Sigmoid colon (tissue), 7 donors: ENCODE results near the gene KCNAB2. TPM values are rescaled to one million over a fixed set of nuclear protein-coding genes. Genes with fewer than 3 reads are reported as not detected.

Experiments used
- DNase-seq: peaks from one replicate; pipeline ENCODE4 v3.0.0-alpha.2; 2019
- H3K27ac ChIP-seq, 4 donors: fragments of 200-600 bp; sonication (generic); one replicate each; pipeline ENCODE4 v1.5.1; 2016 to 2019; ENCODE audit warnings: mild to moderate bottlenecking in 1 of 4
- H3K27me3 ChIP-seq, 3 donors: fragments of 200-600 bp; sonication (generic); one replicate each; pipeline ENCODE4 v1.5.1; 2019; ENCODE audit warnings: mild to moderate bottlenecking in 1 of 3
- H3K36me3 ChIP-seq, 4 donors: fragments of 200-600 bp; sonication (generic); one replicate each; pipeline ENCODE4 v1.5.1; 2016 to 2019
- H3K4me1 ChIP-seq, 4 donors: fragments of 200-600 bp; sonication (generic); one replicate each; pipeline ENCODE4 v1.5.1; 2017 to 2019
- H3K4me3 ChIP-seq, 4 donors: fragments of 200-600 bp; sonication (generic); one replicate each; pipeline ENCODE4 v1.5.1; 2017 to 2019; ENCODE audit warnings: mild to moderate bottlenecking in 2 of 4, moderate library complexity in 1 of 4
- H3K9me3 ChIP-seq, 4 donors: fragments of 200-600 bp in 3 of 4; sonication (generic) in 3 of 4; one replicate each; pipeline versions ENCODE4 v1.5.1 to v1.6.1; 2013 to 2019
- CTCF ChIP-seq, 4 experiments: fragments of 450-650 bp in 3 of 4; fragments of 200-600 bp in 1 of 4; IDR thresholded peaks; one replicate each; pipeline ENCODE4 v1.5.1; 2016 to 2019; ENCODE audit warnings: antibody characterized with exemption in 4 of 4, mild to moderate bottlenecking in 3 of 4, moderate library complexity in 2 of 4
- EP300 ChIP-seq, 4 donors: sonication (generic); formaldehyde crosslinking; IDR thresholded peaks; one replicate each; pipeline ENCODE4 v1.6.1; 2017; ENCODE audit warnings: antibody characterized with exemption in 4 of 4
- POLR2A ChIP-seq, 2 donors: fragments of 450-650 bp; IDR thresholded peaks; one replicate each; pipeline ENCODE4 v1.6.1; 2016; ENCODE audit warnings: antibody characterized with exemption in 2 of 2, mild to moderate bottlenecking in 2 of 2, moderate library complexity in 2 of 2
- POLR2AphosphoS5 ChIP-seq, 4 donors: sonication (generic); formaldehyde crosslinking; IDR thresholded peaks; one replicate each; pipeline ENCODE4 v1.6.1; 2017; ENCODE audit warnings: antibody characterized with exemption in 4 of 4
- WGBS, 2 donors: extraction: QIAGEN DNeasy Blood & Tissue Kit; methylation state at CpG; one replicate each; pipeline ENCODE4 v1.1.7; 2013; 5-methylcytosine and 5-hydroxymethylcytosine counted together
- intact Hi-C: fragments of 100-400 bp; cut with DNase I; formaldehyde crosslinking; loops from one replicate; pipeline ENCODE4 v1.15.1; 2023
- polyA plus RNA-seq, 3 donors: library from polyadenylated mRNA; stranded (reverse); fragments of 200-250 nt; gene quantifications; one replicate each; pipeline ENCODE4 v1.2.3, GENCODE V29; 2013
- total RNA-seq, 4 donors: library from RNA; depleted of rRNA; stranded (reverse); fragments of >200 nt; gene quantifications; one replicate each; pipeline ENCODE4 v1.1.0, GENCODE V29; 2016
- donor health status: healthy with polysubstance abuse.
- donor health status: Bipolar disorder and iron deficiency.
- donor health status: healthy.

KCNAB2 gene
- total and polyA plus RNA-seq, 7 donors: 3.0 to 23.5 (median 7.7) TPM

GRCh38 chr1:6054596-6054995 lies 8.9 kb downstream of the KCNAB2 start:
- no peak overlapping the region for H3K27ac ChIP-seq
- WGBS, 2 donors: 75 to 90% methylated on average over 6 of the region's 6 CpGs
- no peak overlapping the region for H3K4me3 ChIP-seq
- no peaks in the 10 kb centered on the region for H3K9me3 ChIP-seq
- DNase-seq: no peak
- intact Hi-C loops: no loop called here
- no peak for TF ChIP-seq POLR2AphosphoS5 (IDR thresholded peaks at IDR 0.05)
- TF ChIP-seq POLR2A (IDR thresholded peaks at IDR 0.05): no peak
- no peak for TF ChIP-seq EP300 (IDR thresholded peaks at IDR 0.05)
- TF ChIP-seq CTCF (IDR thresholded peaks at IDR 0.05): no peak
- no peaks in the 10 kb centered on the region for H3K36me3 ChIP-seq
- H3K27me3 ChIP-seq: peaks cover 0 to 3% (median 0%) of the 10 kb centered on the region in 3 donors
- H3K4me1 ChIP-seq: peaks cover 0 to 12% (median 5%) of the 10 kb centered on the region in 4 donors

GRCh38 chr1:6056572-6056948 lies 10.9 kb downstream of the KCNAB2 start:
- DNase-seq: no peak
- intact Hi-C loops: no loop called here
- Histone ChIP-seq H3K4me3 (no peak overlapping the region), H3K27ac (no peak overlapping the region), H3K36me3 (no peaks in the 10 kb centered on the region), H3K4me1 (peaks cover 0 to 12% (median 5%) of the 10 kb centered on the region in 4 donors), H3K27me3 (peaks cover 0 to 3% (median 0%) of the 10 kb centered on the region in 3 donors), H3K9me3 (no peaks in the 10 kb centered on the region)
- WGBS, 2 donors: 87 to 89% methylated on average over 8 of the region's 8 CpGs
- TF ChIP-seq CTCF (IDR thresholded peaks at IDR 0.05): no peak
- TF ChIP-seq EP300 (IDR thresholded peaks at IDR 0.05): no peak
- no peak for TF ChIP-seq POLR2AphosphoS5 (IDR thresholded peaks at IDR 0.05)
- TF ChIP-seq POLR2A (IDR thresholded peaks at IDR 0.05): no peak

- H3K36me3 ChIP-seq: no peaks in the 10 kb centered on the region
- DNase-seq: no peak
- no peaks in the 10 kb centered on the region for H3K9me3 ChIP-seq
- intact Hi-C loops: no loop called here
- 39 to 74% methylated on average over 9 of the region's 9 CpGs for WGBS, 2 donors
- peaks cover 0 to 12% (median 5%) of the 10 kb centered on the region in 4 donors for H3K4me1 ChIP-seq
- peaks cover 0 to 3% (median 0%) of the 10 kb centered on the region in 3 donors for H3K27me3 ChIP-seq
- no peak for TF ChIP-seq CTCF (IDR thresholded peaks at IDR 0.05)
- no peak for TF ChIP-seq EP300 (IDR thresholded peaks at IDR 0.05)
- no peak for TF ChIP-seq POLR2AphosphoS5 (IDR thresholded peaks at IDR 0.05)
- no peak for TF ChIP-seq POLR2A (IDR thresholded peaks at IDR 0.05)
- no peak overlapping the region for H3K4me3 ChIP-seq
- no peak overlapping the region for H3K27ac ChIP-seq
Measured at GRCh38 chr1:6057170-6057845, 11.6 kb downstream of the KCNAB2 start.

- no peak for TF ChIP-seq EP300 (IDR thresholded peaks at IDR 0.05)
- TF ChIP-seq CTCF (IDR thresholded peaks at IDR 0.05): no peak
- TF ChIP-seq POLR2A (IDR thresholded peaks at IDR 0.05): no peak
- TF ChIP-seq POLR2AphosphoS5 (IDR thresholded peaks at IDR 0.05): no peak
- 94 to 96% methylated on average over 9 of the region's 9 CpGs for WGBS, 2 donors
- intact Hi-C loops: no loop called here
Measured at GRCh38 chr1:6059866-6060265, 14.2 kb downstream of the KCNAB2 start.

More at GRCh38 chr1:6059866-6060265, 14.2 kb downstream of the KCNAB2 start:
- peaks cover 0 to 12% (median 5%) of the 10 kb centered on the region in 4 donors for H3K4me1 ChIP-seq
- H3K9me3 ChIP-seq: no peaks in the 10 kb centered on the region
- peaks cover 0 to 3% (median 0%) of the 10 kb centered on the region in 3 donors for H3K27me3 ChIP-seq
- DNase-seq: no peak
- H3K4me3 ChIP-seq: no peak overlapping the region
- H3K36me3 ChIP-seq: no peaks in the 10 kb centered on the region
- H3K27ac ChIP-seq: no peak overlapping the region
